SK-N-SH treated with all-trans-retinoic acid at 6 μM for 48 hours (cell line): ENCODE measurements around the gene SLC25A28.

Source experiments
- BACH2 ChIP-seq: fragments of 250-450 bp; sonication (Bioruptor Pico); IDR thresholded peaks from 2 replicates; pipeline ENCODE4 v1.9.0; 2021; ENCODE audit warnings: mild to moderate bottlenecking, borderline replicate concordance
- CREB5 ChIP-seq: fragments of 250-450 bp; sonication (Bioruptor Pico); IDR thresholded peaks from 2 replicates; pipeline ENCODE4 v1.5.1; 2020; ENCODE audit warnings: low read depth, mild to moderate bottlenecking, moderate library complexity
- CSDC2 ChIP-seq: fragments of 250-450 bp; sonication (Bioruptor Pico); IDR thresholded peaks from 2 replicates; pipeline ENCODE4 v1.5.0; 2020; ENCODE audit warnings: mild to moderate bottlenecking, moderate library complexity
- ESRRG ChIP-seq: fragments of 250-450 bp; sonication (Bioruptor Pico); IDR thresholded peaks from 2 replicates; pipeline ENCODE4 v1.6.1; 2021; ENCODE audit warnings: mild to moderate bottlenecking
- PATZ1 ChIP-seq: fragments of 250-450 bp; sonication (Bioruptor Pico); IDR thresholded peaks from 2 replicates; pipeline ENCODE4 v1.8.0; 2020; ENCODE audit warnings: mild to moderate bottlenecking, moderate library complexity, borderline replicate concordance
- POU6F1 ChIP-seq: fragments of 250-450 bp; sonication (Bioruptor Pico); IDR thresholded peaks from 2 replicates; pipeline ENCODE4 v1.8.0; 2021; ENCODE audit warnings: low read depth, mild to moderate bottlenecking, moderate library complexity, borderline replicate concordance
- RARB ChIP-seq: fragments of 250-450 bp; sonication (Bioruptor Pico); IDR thresholded peaks from 2 replicates; pipeline ENCODE4 v1.8.0; 2021; ENCODE audit warnings: mild to moderate bottlenecking, moderate library complexity
- TCF4 ChIP-seq: fragments of 250-450 bp; sonication (Bioruptor Pico); IDR thresholded peaks from 2 replicates; pipeline ENCODE4 v1.8.0; 2021; ENCODE audit warnings: mild to moderate bottlenecking, moderate library complexity, borderline replicate concordance
- ZC3H10 ChIP-seq: fragments of 250-450 bp; sonication (Bioruptor Pico); IDR thresholded peaks from 2 replicates; pipeline ENCODE4 v1.5.1; 2021; ENCODE audit warnings: mild to moderate bottlenecking, moderate library complexity
- ZFP3 ChIP-seq: fragments of 250-450 bp; sonication (Bioruptor Pico); IDR thresholded peaks from 2 replicates; pipeline ENCODE4 v1.5.0; 2020; ENCODE audit warnings: mild to moderate bottlenecking, moderate library complexity
- ZFP30 ChIP-seq: fragments of 450-650 bp; formaldehyde crosslinking; IDR thresholded peaks from 2 replicates; pipeline ENCODE4 v1.5.0; 2022; ENCODE audit warnings: mild to moderate bottlenecking, moderate library complexity
- ZNF565 ChIP-seq: fragments of 450-650 bp; formaldehyde crosslinking; conservative IDR thresholded peaks from 2 replicates; pipeline ENCODE4 v1.5.0; 2020; ENCODE audit warnings: low read depth, mild to moderate bottlenecking, moderate library complexity

GRCh38 chr10:99569961-99570360 is 50.3 kb downstream of the SLC25A28 start:
- TF ChIP-seq BACH2 (CRISPR knock-in tag) = no peak
- TF ChIP-seq ZFP30 (CRISPR knock-in tag) = no peak
- no peak for TF ChIP-seq POU6F1 (CRISPR knock-in tag)
- no peak for TF ChIP-seq PATZ1 (CRISPR knock-in tag)
- no peak for TF ChIP-seq ZC3H10 (CRISPR knock-in tag)
- TF ChIP-seq CSDC2 (CRISPR knock-in tag) = no peak
- no peak for TF ChIP-seq CREB5 (CRISPR knock-in tag)
- no peak for TF ChIP-seq ZNF565 (CRISPR knock-in tag)
- no peak for TF ChIP-seq RARB (CRISPR knock-in tag)
- TF ChIP-seq ZFP3 = no peak
- TF ChIP-seq TCF4 (CRISPR knock-in tag) = no peak
- TF ChIP-seq ESRRG (CRISPR knock-in tag) = no peak
